Activated T-helper 2 cell treated with anti-CD3 and anti-CD28 coated beads, Interferon-gamma antibody, Interleukin-2, Interleukin-4, amounts not matched to agents 10 μg/mL and 5 μg/mL and 100 μg/mL, durations not matched to agents 14 hours and 24 hours and 36 hours (primary cell): Measurements from ENCODE around the gene SLC12A7. TPM values are rescaled to one million over a fixed set of nuclear protein-coding genes. Genes with fewer than 3 reads are reported as not detected.

Source experiments
- DNase-seq: peaks from one replicate; pipeline ENCODE4 v3.0.0; 2021; ENCODE audit warnings: low spot score
- H3K27ac Mint-ChIP-seq: one replicate; pipeline ENCODE4 v1.8.0; 2021; ENCODE audit warnings: mixed read lengths
- H3K27me3 Mint-ChIP-seq: one replicate; pipeline ENCODE4 v1.8.0; 2021; ENCODE audit warnings: low read depth, mixed read lengths
- H3K36me3 Mint-ChIP-seq: one replicate; pipeline ENCODE4 v1.8.0; 2021; ENCODE audit warnings: low read depth, mixed read lengths
- H3K4me1 Mint-ChIP-seq: one replicate; pipeline ENCODE4 v1.8.0; 2021; ENCODE audit warnings: low read depth, mixed read lengths
- H3K4me3 Mint-ChIP-seq: one replicate; pipeline ENCODE4 v1.8.0; 2021; ENCODE audit warnings: low read depth, mild to moderate bottlenecking, moderate library complexity, mixed read lengths
- H3K9me3 Mint-ChIP-seq: one replicate; pipeline ENCODE4 v1.8.0; 2021; ENCODE audit warnings: mixed read lengths
- intact Hi-C: fragments of 100-400 bp; cut with micrococcal nuclease; formaldehyde crosslinking; loops from one replicate; pipeline ENCODE4 v1.15.1; 2023
- total RNA-seq: library from RNA; stranded (reverse); gene quantifications from 2 replicates; pipeline ENCODE4 v1.2.3, GENCODE V29; 2022

The SLC12A7 gene
- total RNA-seq, 1 donor from 2014 or later: 31.9 TPM

GRCh38 chr5:1108023-1108864 lies 3.6 kb downstream of the SLC12A7 start:
- peaks cover 57% of the 10 kb centered on the region for H3K4me1 Mint-ChIP-seq
- peak overlapping the region; percentile 51 for H3K4me3 Mint-ChIP-seq

GRCh38 chr5:1107167-1108022 lies 4.5 kb downstream of the SLC12A7 start:
- DNase-seq: no peak
- intact Hi-C loops: loop anchor here (5.0 kb wide), 2 partner anchors 100 to 495 kb away; partner anchors contain the start of genes CEP72 and NKD2
- Mint-ChIP-seq H3K27ac (peak overlapping the region; percentile 56), H3K4me3 (peak overlapping the region; percentile 51), H3K9me3 (no peaks in the 10 kb centered on the region), H3K36me3 (peaks cover 15% of the 10 kb centered on the region), H3K4me1 (peaks cover 59% of the 10 kb centered on the region), H3K27me3 (no peaks in the 10 kb centered on the region)

More at GRCh38 chr5:1108023-1108864, 3.6 kb downstream of the SLC12A7 start:
- no peak for DNase-seq
- no peaks in the 10 kb centered on the region for H3K9me3 Mint-ChIP-seq
- H3K27ac Mint-ChIP-seq: peak overlapping the region; percentile 38
- H3K27me3 Mint-ChIP-seq: no peaks in the 10 kb centered on the region
- peaks cover 15% of the 10 kb centered on the region for H3K36me3 Mint-ChIP-seq
- intact Hi-C loops: loop anchor here (5.0 kb wide), 2 partner anchors 101 to 496 kb away; partner anchors contain the start of genes CEP72 and NKD2

GRCh38 chr5:1106385-1107166 lies 5.3 kb downstream of the SLC12A7 start:
- Mint-ChIP-seq H3K4me1 (peaks cover 63% of the 10 kb centered on the region), H3K9me3 (no peaks in the 10 kb centered on the region), H3K36me3 (peaks cover 18% of the 10 kb centered on the region), H3K27ac (peak overlapping the region; percentile 56), H3K4me3 (peak overlapping the region; percentile 78), H3K27me3 (no peaks in the 10 kb centered on the region)
- no peak for DNase-seq
- intact Hi-C loops: loop anchor here (5.0 kb wide), 2 partner anchors 99 to 494 kb away; partner anchors contain the start of genes CEP72 and NKD2

GRCh38 chr5:1105350-1106265 lies 6.3 kb downstream of the SLC12A7 start:
- Mint-ChIP-seq H3K36me3 (peaks cover 18% of the 10 kb centered on the region), H3K27ac (peak overlapping the region; percentile 90), H3K4me3 (peak overlapping the region; percentile 78), H3K9me3 (no peaks in the 10 kb centered on the region), H3K27me3 (no peaks in the 10 kb centered on the region), H3K4me1 (peaks cover 59% of the 10 kb centered on the region)
- DNase-seq: peak; percentile 79
- intact Hi-C loops: loop anchor here (5.0 kb wide), 2 partner anchors 98 to 493 kb away; partner anchors contain the start of genes CEP72 and NKD2

GRCh38 chr5:1104327-1105006 lies 7.4 kb downstream of the SLC12A7 start:
- H3K27me3 Mint-ChIP-seq: no peaks in the 10 kb centered on the region
- H3K36me3 Mint-ChIP-seq: peaks cover 14% of the 10 kb centered on the region
- peak overlapping the region; percentile 78 for H3K4me3 Mint-ChIP-seq
- peak; percentile 65 for DNase-seq
- intact Hi-C loops: loop anchor here (5.0 kb wide), 2 partner anchors 97 to 492 kb away; partner anchors contain the start of genes CEP72 and NKD2
- peak overlapping the region; percentile 63 for H3K27ac Mint-ChIP-seq
- no peaks in the 10 kb centered on the region for H3K9me3 Mint-ChIP-seq
- H3K4me1 Mint-ChIP-seq: peaks cover 55% of the 10 kb centered on the region

- Mint-ChIP-seq H3K36me3 (peaks cover 14% of the 10 kb centered on the region), H3K27ac (peak overlapping the region; percentile 63), H3K4me1 (peaks cover 52% of the 10 kb centered on the region), H3K9me3 (no peaks in the 10 kb centered on the region), H3K27me3 (no peaks in the 10 kb centered on the region), H3K4me3 (peak overlapping the region; percentile 78)
- intact Hi-C loops: no loop called here
- no peak for DNase-seq
Measured at GRCh38 chr5:1103505-1104326, 8.1 kb downstream of the SLC12A7 start.

GRCh38 chr5:1103093-1103492 lies 8.8 kb downstream of the SLC12A7 start:
- Mint-ChIP-seq H3K27ac (no peak overlapping the region), H3K4me3 (peak overlapping the region; percentile 34), H3K4me1 (peaks cover 47% of the 10 kb centered on the region), H3K27me3 (no peaks in the 10 kb centered on the region), H3K36me3 (peaks cover 10% of the 10 kb centered on the region), H3K9me3 (no peaks in the 10 kb centered on the region)
- intact Hi-C loops: no loop called here
- DNase-seq: no peak

GRCh38 chr5:1101961-1102713 lies 9.7 kb downstream of the SLC12A7 start:
- Mint-ChIP-seq H3K9me3 (no peaks in the 10 kb centered on the region), H3K4me3 (no peak overlapping the region)

GRCh38 chr5:1100664-1101574 lies 10.9 kb downstream of the SLC12A7 start:
- Mint-ChIP-seq H3K4me3 (no peak overlapping the region), H3K9me3 (no peaks in the 10 kb centered on the region), H3K4me1 (peaks cover 29% of the 10 kb centered on the region), H3K36me3 (peaks cover 12% of the 10 kb centered on the region), H3K27me3 (no peaks in the 10 kb centered on the region), H3K27ac (no peak overlapping the region)
- no peak for DNase-seq
- intact Hi-C loops: no loop called here

More at GRCh38 chr5:1101961-1102713, 9.7 kb downstream of the SLC12A7 start:
- H3K36me3 Mint-ChIP-seq: peaks cover 7% of the 10 kb centered on the region
- intact Hi-C loops: no loop called here
- DNase-seq: no peak
- peaks cover 38% of the 10 kb centered on the region for H3K4me1 Mint-ChIP-seq
- H3K27me3 Mint-ChIP-seq: no peaks in the 10 kb centered on the region
- no peak overlapping the region for H3K27ac Mint-ChIP-seq
